Measurements from ENCODE around the gene CLDN10. TPM values are rescaled to one million over a fixed set of nuclear protein-coding genes. Genes with fewer than 3 reads are reported as not detected.

The CLDN10 gene
- total RNA-seq, 1 experiment from 2014 or later, result not detected

DNA sequence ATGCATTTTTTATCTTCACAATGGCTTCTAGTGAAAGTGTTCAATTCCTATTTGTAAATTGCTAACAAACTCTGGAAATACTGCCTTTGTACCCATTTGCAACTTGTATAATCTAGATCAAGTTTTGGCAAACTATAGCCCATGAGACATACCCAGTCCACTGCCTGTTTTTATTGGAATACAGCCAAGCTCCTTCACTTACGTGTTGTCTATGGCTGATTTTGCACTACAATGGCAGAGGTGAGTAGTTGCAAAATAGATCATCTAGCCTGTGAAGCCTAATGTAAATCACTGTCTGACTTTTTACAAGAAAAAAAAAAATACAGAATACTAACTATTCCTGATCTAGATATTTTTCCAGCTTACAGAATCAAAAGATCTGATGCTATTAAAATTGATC is 54.8 kb downstream of the CLDN10 start:
- Histone ChIP-seq H3K27me3 (replicated peaks; ENCODE audit: insufficient read depth, low read depth, low read length, poor library complexity) (no peaks in the 10 kb centered on the region), H3K27ac (ENCODE audit: low read depth, low read length, poor library complexity, severe bottlenecking) (no peak overlapping the region), H3K9me3 (ENCODE audit: low read depth, low read length, poor library complexity, severe bottlenecking) (no peaks in the 10 kb centered on the region), H3K4me3 (ENCODE audit: low read depth, low read length, poor library complexity, severe bottlenecking) (no peak overlapping the region), H3K36me3 (ENCODE audit: insufficient read depth, low read length, poor library complexity, severe bottlenecking) (no peaks in the 10 kb centered on the region), H3K4me1 (ENCODE audit: insufficient read depth, low read length, poor library complexity, severe bottlenecking) (no peaks in the 10 kb centered on the region)
- no TSS peak for BruUV-seq (replicated peaks)
- ChIA-PET CTCF (no interaction called here), POLR2A (ENCODE audit: low non-redundant PET) (no interaction called here)
- no peak for DNase-seq (ENCODE audit: low spot score)
- intact Hi-C loops (cut with micrococcal nuclease; ENCODE audit: unreplicated experiment), result no loop called here
- TF ChIP-seq, protein P1, sequence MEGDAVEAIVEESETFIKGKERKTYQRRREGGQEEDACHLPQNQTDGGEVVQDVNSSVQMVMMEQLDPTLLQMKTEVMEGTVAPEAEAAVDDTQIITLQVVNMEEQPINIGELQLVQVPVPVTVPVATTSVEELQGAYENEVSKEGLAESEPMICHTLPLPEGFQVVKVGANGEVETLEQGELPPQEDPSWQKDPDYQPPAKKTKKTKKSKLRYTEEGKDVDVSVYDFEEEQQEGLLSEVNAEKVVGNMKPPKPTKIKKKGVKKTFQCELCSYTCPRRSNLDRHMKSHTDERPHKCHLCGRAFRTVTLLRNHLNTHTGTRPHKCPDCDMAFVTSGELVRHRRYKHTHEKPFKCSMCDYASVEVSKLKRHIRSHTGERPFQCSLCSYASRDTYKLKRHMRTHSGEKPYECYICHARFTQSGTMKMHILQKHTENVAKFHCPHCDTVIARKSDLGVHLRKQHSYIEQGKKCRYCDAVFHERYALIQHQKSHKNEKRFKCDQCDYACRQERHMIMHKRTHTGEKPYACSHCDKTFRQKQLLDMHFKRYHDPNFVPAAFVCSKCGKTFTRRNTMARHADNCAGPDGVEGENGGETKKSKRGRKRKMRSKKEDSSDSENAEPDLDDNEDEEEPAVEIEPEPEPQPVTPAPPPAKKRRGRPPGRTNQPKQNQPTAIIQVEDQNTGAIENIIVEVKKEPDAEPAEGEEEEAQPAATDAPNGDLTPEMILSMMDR (conservative IDR thresholded peaks at IDR 0.05; ENCODE audit: low read depth, low read length), result no peak
- no peak for TF ChIP-seq EZH2 (IDR thresholded peaks at IDR 0.05; ENCODE audit: borderline replicate concordance, low read depth, low read length, poor library complexity, severe bottlenecking)

DNA sequence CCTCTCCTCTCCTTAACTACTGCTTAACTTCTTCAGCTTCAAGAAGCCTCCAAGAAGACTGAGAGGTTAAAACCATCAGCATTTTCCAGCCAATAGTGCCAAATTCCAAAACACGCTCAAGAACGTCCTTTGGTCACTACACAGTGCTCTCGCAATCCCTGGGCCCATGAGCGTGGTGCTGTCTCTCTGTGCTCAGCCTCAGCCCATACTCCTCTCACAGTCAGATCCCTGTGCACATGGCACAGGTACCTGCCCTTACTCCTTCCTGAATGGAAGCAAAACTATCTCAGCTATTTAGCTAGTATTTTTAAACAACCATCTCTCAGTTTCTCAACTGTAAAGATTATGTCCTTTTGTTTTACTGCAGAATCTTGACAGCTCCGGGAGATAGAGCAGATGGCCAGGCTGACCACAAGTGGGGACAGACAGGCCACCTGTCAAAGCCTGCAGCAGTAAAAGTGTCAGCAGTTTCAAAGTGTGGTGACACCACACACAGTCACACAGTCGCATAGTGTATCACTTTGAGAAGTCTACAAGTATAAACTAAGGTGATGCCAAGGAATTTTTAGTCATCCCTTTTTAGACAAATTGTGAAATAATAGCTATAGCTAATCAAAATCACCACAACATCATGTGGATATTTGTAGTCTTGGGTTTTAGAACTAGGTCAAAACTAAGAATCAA is 56.3 kb downstream of the CLDN10 start:
- intact Hi-C loops (cut with micrococcal nuclease; ENCODE audit: unreplicated experiment), result no loop called here
- no peaks in the 10 kb centered on the region for H3K4me1 ChIP-seq (ENCODE audit: insufficient read depth, low read length, poor library complexity, severe bottlenecking)
- no peaks in the 10 kb centered on the region for H3K9me3 ChIP-seq (ENCODE audit: low read depth, low read length, poor library complexity, severe bottlenecking)
- H3K4me3 ChIP-seq (ENCODE audit: low read depth, low read length, poor library complexity, severe bottlenecking), result no peak overlapping the region
- ChIA-PET POLR2A (ENCODE audit: low non-redundant PET) (interaction anchor here (0.6 kb wide), 1 partner anchor 47 kb away, joined by 3 read pairs; no protein-coding TSS in a partner anchor), CTCF (interaction anchor here (1.3 kb wide), 1 partner anchor 15 kb away, joined by 3 read pairs; no protein-coding TSS in a partner anchor)
- H3K36me3 ChIP-seq (ENCODE audit: insufficient read depth, low read length, poor library complexity, severe bottlenecking), result no peaks in the 10 kb centered on the region
- no peaks in the 10 kb centered on the region for H3K27me3 ChIP-seq (replicated peaks; ENCODE audit: insufficient read depth, low read depth, low read length, poor library complexity)
- no TSS peak for BruUV-seq (replicated peaks)
- DNase-seq (ENCODE audit: low spot score), result no peak
- TF ChIP-seq, protein P1 (conservative IDR thresholded peaks at IDR 0.05; ENCODE audit: low read depth, low read length), result no peak
- TF ChIP-seq EZH2 (IDR thresholded peaks at IDR 0.05; ENCODE audit: borderline replicate concordance, low read depth, low read length, poor library complexity, severe bottlenecking), result no peak
- no peak overlapping the region for H3K27ac ChIP-seq (ENCODE audit: low read depth, low read length, poor library complexity, severe bottlenecking)

DNA sequence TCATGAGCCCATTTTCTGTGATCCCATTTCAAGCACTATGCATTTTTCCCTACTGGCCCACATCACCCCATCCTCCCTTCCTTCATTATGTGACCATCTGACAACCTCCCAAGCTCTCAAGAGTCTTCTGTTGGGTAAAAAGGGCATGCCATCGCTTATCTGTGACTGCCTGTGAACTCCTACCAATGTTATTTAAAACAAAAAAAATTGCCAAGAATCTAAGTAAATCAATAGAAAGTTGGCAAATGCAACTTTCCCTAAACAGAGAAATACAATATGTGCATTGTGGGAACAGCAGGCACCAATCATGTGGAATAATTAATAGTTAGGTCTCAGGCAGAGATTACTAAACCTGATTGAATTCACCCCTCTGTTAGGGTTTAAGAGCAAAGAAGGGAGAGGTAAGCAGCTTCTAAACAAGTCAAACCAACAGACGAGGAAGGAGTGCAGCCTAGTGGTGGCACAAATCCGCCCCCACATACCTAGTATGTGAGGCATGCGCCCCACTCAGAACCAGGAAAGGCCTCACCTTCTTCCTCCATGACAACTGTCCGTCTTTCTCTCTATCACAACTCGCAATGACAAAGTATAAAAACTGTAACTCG is 62.2 kb downstream of the CLDN10 start:
- no peak for TF ChIP-seq EZH2 (IDR thresholded peaks at IDR 0.05; ENCODE audit: borderline replicate concordance, low read depth, low read length, poor library complexity, severe bottlenecking)
- TF ChIP-seq, protein P1 (conservative IDR thresholded peaks at IDR 0.05; ENCODE audit: low read depth, low read length), result no peak
- H3K4me1 ChIP-seq (ENCODE audit: insufficient read depth, low read length, poor library complexity, severe bottlenecking), result no peaks in the 10 kb centered on the region
- H3K27me3 ChIP-seq (replicated peaks; ENCODE audit: insufficient read depth, low read depth, low read length, poor library complexity), result no peaks in the 10 kb centered on the region
- H3K27ac ChIP-seq (ENCODE audit: low read depth, low read length, poor library complexity, severe bottlenecking), result no peak overlapping the region
- intact Hi-C loops (cut with micrococcal nuclease; ENCODE audit: unreplicated experiment), result no loop called here
- BruUV-seq (replicated peaks), result no TSS peak
- no peak overlapping the region for H3K4me3 ChIP-seq (ENCODE audit: low read depth, low read length, poor library complexity, severe bottlenecking)
- H3K36me3 ChIP-seq (ENCODE audit: insufficient read depth, low read length, poor library complexity, severe bottlenecking), result no peaks in the 10 kb centered on the region
- ChIA-PET POLR2A (ENCODE audit: low non-redundant PET) (no interaction called here), CTCF (no interaction called here)
- no peaks in the 10 kb centered on the region for H3K9me3 ChIP-seq (ENCODE audit: low read depth, low read length, poor library complexity, severe bottlenecking)
- DNase-seq (ENCODE audit: low spot score), result no peak
